Glomerular endothelial cell (primary cell): ENCODE data around the gene CALML3. TPM values are rescaled to one million over a fixed set of nuclear protein-coding genes. Genes with fewer than 3 reads are reported as not detected.

ENCODE experiments used
- DNase-seq: peaks from one replicate; pipeline ENCODE4 v3.0.0-alpha.2; 2011; ENCODE audit warnings: low read depth, low spot score; ENCODE audit errors: extremely low read depth
- total RNA-seq: library from RNA; depleted of rRNA; stranded (reverse); fragments of >200 nt; gene quantifications from 2 replicates; pipeline ENCODE4 v1.2.3, GENCODE V29; 2015

Gene CALML3
- total RNA-seq, 1 donor from 2014 or later, result not detected

GRCh38 chr10:5506246-5506645 lies 18.5 kb upstream of the CALML3 start:
- DNase-seq, result no peak

- no peak for DNase-seq
Measured at GRCh38 chr10:5506751-5507648, 17.8 kb upstream of the CALML3 start.

GRCh38 chr10:5507649-5508131 lies 17.1 kb upstream of the CALML3 start:
- DNase-seq, result no peak

GRCh38 chr10:5508161-5508604 lies 16.6 kb upstream of the CALML3 start:
- no peak for DNase-seq

GRCh38 chr10:5508786-5509185 lies 16.0 kb upstream of the CALML3 start:
- DNase-seq, result no peak

- DNase-seq, result no peak
Measured at GRCh38 chr10:5509236-5509635, 15.5 kb upstream of the CALML3 start.

- no peak for DNase-seq
Measured at GRCh38 chr10:5509691-5510090, 15.1 kb upstream of the CALML3 start.

- DNase-seq, result no peak
Measured at GRCh38 chr10:5510281-5511072, 14.3 kb upstream of the CALML3 start.

- no peak for DNase-seq
Measured at GRCh38 chr10:5511231-5511884, 13.4 kb upstream of the CALML3 start.

GRCh38 chr10:5511885-5512280 lies 12.9 kb upstream of the CALML3 start:
- DNase-seq, result no peak

GRCh38 chr10:5512331-5512730 lies 12.4 kb upstream of the CALML3 start:
- no peak for DNase-seq

GRCh38 chr10:5512881-5513612 lies 11.7 kb upstream of the CALML3 start:
- DNase-seq, result no peak

- DNase-seq, result no peak
Measured at GRCh38 chr10:5514226-5514850, 10.4 kb upstream of the CALML3 start.

- DNase-seq, result no peak
Measured at GRCh38 chr10:5515948-5516761, 8.6 kb upstream of the CALML3 start.

- DNase-seq, result no peak
Measured at GRCh38 chr10:5517546-5517945, 7.2 kb upstream of the CALML3 start.

- DNase-seq, result no peak
Measured at GRCh38 chr10:5518143-5518542, 6.6 kb upstream of the CALML3 start.

GRCh38 chr10:5519054-5519453 lies 5.7 kb upstream of the CALML3 start:
- DNase-seq, result no peak

- DNase-seq, result no peak
Measured at GRCh38 chr10:5522913-5523560, 1.7 kb upstream of the CALML3 start.
